ENCODE measurements around the gene LPAR1.
"Not testable (repeated sequence)": the region's sequence is repeated elsewhere in the genome, so short reads cannot be mapped to it uniquely, and the experiment has no call there.

Gene LPAR1

GRCh38 chr9:111038331-111039230 lies at the start of gene LPAR1:
Gene LPAR1, minus strand, starts transcription at chr9:111038470. Its CDS starts 66,353 bp downstream, at chr9:110972117.
- DNase-seq, result peak; percentile 23

- DNase-seq, result no peak
Observed at GRCh38 chr9:111078391-111079038, 40.2 kb upstream of the LPAR1 start.

- DNase-seq, result no peak
Observed at GRCh38 chr9:111076519-111076918, 38.2 kb upstream of the LPAR1 start.

- DNase-seq, result no peak
Observed at GRCh38 chr9:111076042-111076441, 37.8 kb upstream of the LPAR1 start.

GRCh38 chr9:111074395-111074794 lies 36.1 kb upstream of the LPAR1 start:
- DNase-seq, result no peak

GRCh38 chr9:111069183-111069582 lies 30.9 kb upstream of the LPAR1 start:
- DNase-seq, result no peak

GRCh38 chr9:111068771-111069170 lies 30.5 kb upstream of the LPAR1 start:
- DNase-seq, result no peak

- no peak for DNase-seq
Observed at GRCh38 chr9:111068383-111068730, 30.1 kb upstream of the LPAR1 start.

GRCh38 chr9:111066468-111066867 lies 28.2 kb upstream of the LPAR1 start:
- DNase-seq, result no peak

- no peak for DNase-seq
Observed at GRCh38 chr9:111065414-111065813, 27.1 kb upstream of the LPAR1 start.

- no peak for DNase-seq
Observed at GRCh38 chr9:111064160-111064837, 26.0 kb upstream of the LPAR1 start.

- no peak for DNase-seq
Observed at GRCh38 chr9:111063332-111063731, 25.1 kb upstream of the LPAR1 start.

GRCh38 chr9:111058166-111058565 lies 19.9 kb upstream of the LPAR1 start:
- DNase-seq, result no peak

- DNase-seq, result no peak
Observed at GRCh38 chr9:111056538-111056937, 18.3 kb upstream of the LPAR1 start.

- no peak for DNase-seq
Observed at GRCh38 chr9:111052791-111053190, 14.5 kb upstream of the LPAR1 start.

- DNase-seq, result no peak
Observed at GRCh38 chr9:111051400-111051799, 13.1 kb upstream of the LPAR1 start.

GRCh38 chr9:111050819-111051218 lies 12.5 kb upstream of the LPAR1 start:
- DNase-seq, result no peak

GRCh38 chr9:111047287-111047686 lies 9.0 kb upstream of the LPAR1 start:
- DNase-seq, result not testable (repeated sequence)

GRCh38 chr9:111041902-111042301 lies 3.6 kb upstream of the LPAR1 start:
- DNase-seq, result no peak

GRCh38 chr9:111040494-111040893 lies 2.2 kb upstream of the LPAR1 start:
- DNase-seq, result no peak

GRCh38 chr9:111039231-111039906 lies 1.1 kb upstream of the LPAR1 start:
- DNase-seq, result peak; percentile 67

- DNase-seq, result no peak
Observed at GRCh38 chr9:111037708-111038330, 451 bp downstream of the LPAR1 start.

- DNase-seq, result no peak
Observed at GRCh38 chr9:111037356-111037707, 938 bp downstream of the LPAR1 start.
